Measurements from ENCODE around the gene ANLN. TPM values are rescaled to one million over a fixed set of nuclear protein-coding genes. Genes with fewer than 3 reads are reported as not detected.

The ANLN gene
- total RNA-seq, 1 experiment from 2014 or later: 78.9 TPM

DNA sequence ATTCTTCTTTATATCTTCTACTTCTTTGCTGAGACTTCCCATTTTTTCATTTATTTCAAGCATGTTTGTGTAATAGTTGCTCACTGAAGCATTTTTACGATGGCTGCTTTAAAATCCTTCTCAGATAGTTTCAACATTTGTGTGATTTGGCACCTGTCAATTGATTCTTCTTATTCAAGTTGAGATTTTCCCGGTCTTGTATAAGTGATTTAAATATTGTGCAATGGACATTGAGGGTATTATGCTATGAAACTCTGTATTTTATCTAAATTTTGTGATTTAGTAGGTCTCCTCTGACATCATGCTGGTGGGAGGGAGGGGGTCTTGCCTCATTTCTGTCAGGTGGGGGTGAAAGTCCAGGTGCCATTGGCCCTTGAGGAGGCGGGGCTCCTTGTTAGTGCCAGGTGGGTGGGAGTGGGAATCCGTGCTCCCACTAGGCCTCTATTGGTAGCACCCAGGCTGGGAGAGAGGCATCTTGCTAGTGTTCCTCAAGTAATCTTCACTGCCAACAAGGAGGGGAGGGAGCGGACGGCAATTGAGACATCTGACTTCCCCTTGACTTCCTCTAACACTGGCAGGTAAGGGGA, 73.0 kb downstream of the ANLN start:
- WGBS (ENCODE audit: extremely low coverage, insufficient read length, low lambda C conversion rate): no CpG with 5 or more reads among the region's 6 CpGs
- no peaks in the 10 kb centered on the region for H3K9me3 ChIP-seq (ENCODE audit: control insufficient read depth, low read depth, low read length)

More for the DNA sequence above, 73.0 kb downstream of the ANLN start:
- Histone ChIP-seq H3K9ac (ENCODE audit: extremely low read depth, insufficient read length, low read length) (no peak overlapping the region), H3K27ac (ENCODE audit: insufficient read length, low read depth, low read length) (no peak overlapping the region), H2BK15ac (ENCODE audit: low read depth, low read length) (no peak overlapping the region), H4K20me1 (ENCODE audit: control insufficient read depth, insufficient read depth, insufficient read length) (no peaks in the 10 kb centered on the region), H2AFZ (ENCODE audit: low read length) (no peak overlapping the region), H3K4me2 (ENCODE audit: insufficient read depth, insufficient read length, low read length) (no peak overlapping the region), H3K56ac (ENCODE audit: insufficient read length, low read depth, low read length) (no peak overlapping the region), H2AK5ac (ENCODE audit: insufficient read length, low read length) (no peak overlapping the region), H4K5ac (ENCODE audit: insufficient read length, low read depth, low read length) (no peak overlapping the region), H3K79me1 (ENCODE audit: insufficient read depth, low read depth, low read length, poor library complexity, severe bottlenecking) (no peaks in the 10 kb centered on the region), H3K4me1 (ENCODE audit: insufficient read depth, low read length) (no peaks in the 10 kb centered on the region), H3K23ac (ENCODE audit: insufficient read length, low read depth, low read length) (no peak overlapping the region), H2BK20ac (ENCODE audit: low read depth, low read length, poor library complexity, severe bottlenecking) (no peak overlapping the region), H3K27me3 (ENCODE audit: insufficient read depth, low read length) (no peaks in the 10 kb centered on the region), H2BK12ac (ENCODE audit: insufficient read length, low read depth, low read length) (no peak overlapping the region), H3K79me2 (ENCODE audit: insufficient read depth, low read length) (no peaks in the 10 kb centered on the region), H4K91ac (ENCODE audit: insufficient read length, low read depth, low read length) (no peak overlapping the region), H4K8ac (replicated peaks; ENCODE audit: insufficient read length, low read depth, low read length) (no peak overlapping the region), H3K4ac (ENCODE audit: low read depth, low read length) (no peak overlapping the region), H2BK120ac (ENCODE audit: low read depth, low read length, poor library complexity, severe bottlenecking) (no peak overlapping the region), H3K14ac (ENCODE audit: insufficient read depth, low read length) (no peak overlapping the region), H3K18ac (ENCODE audit: insufficient read length, low read depth, low read length) (no peak overlapping the region), H3T11ph (ENCODE audit: low read length) (no peak overlapping the region), H2BK5ac (ENCODE audit: insufficient read length, low read length) (no peak overlapping the region), H3K23me2 (ENCODE audit: insufficient read length, low read depth, low read length, poor library complexity, severe bottlenecking) (no peaks in the 10 kb centered on the region)
- Mint-ChIP-seq H3K4me1 (no peaks in the 10 kb centered on the region), H3K9me3 (peaks cover 6 to 8% of the 10 kb centered on the region in 2 experiments; a peak in 4 of 5 replicates), H3K36me3 (ENCODE audit: insufficient read depth in 1 of 3, low read depth in 3 of 3) (peaks cover 3 to 9% (median 4%) of the 10 kb centered on the region in 3 experiments; a peak in 4 of 7 replicates), H3K27ac (no peak overlapping the region), H3K27me3 (ENCODE audit: low read depth) (peaks cover 1% of the 10 kb centered on the region; the same call in 1 of the 2 replicates), H3K4me3 (no peak overlapping the region)
- TF ChIP-seq, protein P1, sequence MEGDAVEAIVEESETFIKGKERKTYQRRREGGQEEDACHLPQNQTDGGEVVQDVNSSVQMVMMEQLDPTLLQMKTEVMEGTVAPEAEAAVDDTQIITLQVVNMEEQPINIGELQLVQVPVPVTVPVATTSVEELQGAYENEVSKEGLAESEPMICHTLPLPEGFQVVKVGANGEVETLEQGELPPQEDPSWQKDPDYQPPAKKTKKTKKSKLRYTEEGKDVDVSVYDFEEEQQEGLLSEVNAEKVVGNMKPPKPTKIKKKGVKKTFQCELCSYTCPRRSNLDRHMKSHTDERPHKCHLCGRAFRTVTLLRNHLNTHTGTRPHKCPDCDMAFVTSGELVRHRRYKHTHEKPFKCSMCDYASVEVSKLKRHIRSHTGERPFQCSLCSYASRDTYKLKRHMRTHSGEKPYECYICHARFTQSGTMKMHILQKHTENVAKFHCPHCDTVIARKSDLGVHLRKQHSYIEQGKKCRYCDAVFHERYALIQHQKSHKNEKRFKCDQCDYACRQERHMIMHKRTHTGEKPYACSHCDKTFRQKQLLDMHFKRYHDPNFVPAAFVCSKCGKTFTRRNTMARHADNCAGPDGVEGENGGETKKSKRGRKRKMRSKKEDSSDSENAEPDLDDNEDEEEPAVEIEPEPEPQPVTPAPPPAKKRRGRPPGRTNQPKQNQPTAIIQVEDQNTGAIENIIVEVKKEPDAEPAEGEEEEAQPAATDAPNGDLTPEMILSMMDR (conservative IDR thresholded peaks at IDR 0.05): no peak
- DNase-seq: no peak

Measured in H9 (cell line).